Upper lobe of right lung (tissue), 1 donor: ENCODE measurements around the gene BSN. TPM values are rescaled to one million over a fixed set of nuclear protein-coding genes. Genes with fewer than 3 reads are reported as not detected.

ENCODE experiments used
- ATAC-seq: fragments of 200-7000 bp; cut with Tn5 transposase; one replicate; pipeline ENCODE4 v1.9.1; 2020; ENCODE audit warnings: mild to moderate bottlenecking, moderate library complexity
- DNase-seq: peaks from one replicate; pipeline ENCODE4 v3.0.0-alpha.2; 2020
- H3K27ac ChIP-seq: fragments of 200-600 bp; one replicate; pipeline ENCODE4 v1.8.0; 2022
- H3K27me3 ChIP-seq: fragments of 200-600 bp; one replicate; pipeline ENCODE4 v1.8.0; 2022; ENCODE audit warnings: mild to moderate bottlenecking
- H3K36me3 ChIP-seq: fragments of 200-600 bp; one replicate; pipeline ENCODE4 v1.8.0; 2022
- H3K4me1 ChIP-seq: fragments of 200-600 bp; one replicate; pipeline ENCODE4 v1.8.0; 2022
- H3K4me3 ChIP-seq: fragments of 200-600 bp; one replicate; pipeline ENCODE4 v1.8.0; 2022; ENCODE audit warnings: mild to moderate bottlenecking
- H3K9me3 ChIP-seq: fragments of 200-600 bp; one replicate; pipeline ENCODE4 v1.8.0; 2022
- intact Hi-C: fragments of 100-400 bp; cut with DNase I; formaldehyde crosslinking; loops from one replicate; pipeline ENCODE4 v1.11.0; 2022
- total RNA-seq: library from RNA; stranded (reverse); fragmentation: NEBNext Ultra II Directional; extraction: Animal tissue kit (Norgen Biotek cat#: 25700); gene quantifications from one replicate; pipeline ENCODE4 v1.2.1, GENCODE V29; 2021
- TF ChIP-seq, protein P1 (sequence below): fragments of 200-600 bp; IDR thresholded peaks from one replicate; pipeline ENCODE4 v1.8.0; 2022; ENCODE audit warnings: antibody characterized with exemption
- donor health status: DM: no; HTN: yes; CAD: no; lungs with severe emphysema.

BSN gene
- total RNA-seq, 1 donor from 2014 or later = 0.43 TPM

DNA sequence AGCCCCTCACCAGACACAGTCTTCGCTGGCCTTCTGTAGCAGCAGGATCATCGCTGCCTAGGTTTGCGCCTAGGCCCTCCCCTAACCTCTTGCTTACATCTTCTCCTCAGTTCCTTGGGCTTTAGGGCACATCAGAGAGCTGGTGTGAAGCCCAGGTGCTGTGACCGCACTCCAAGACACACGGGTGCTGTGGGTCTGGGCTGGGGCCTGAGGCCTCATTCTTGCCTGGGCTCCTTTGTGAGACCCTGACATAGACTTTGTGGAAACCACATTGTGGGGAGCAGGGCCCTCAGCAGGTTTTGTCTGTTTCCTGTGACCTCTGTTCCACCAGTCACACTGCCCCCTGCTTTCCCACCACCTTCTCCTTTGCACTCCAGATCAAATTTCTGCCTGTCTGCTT is 157.2 kb downstream of the BSN start:
- no peak for ATAC-seq
- H3K4me1 ChIP-seq = no peaks in the 10 kb centered on the region
- H3K36me3 ChIP-seq = peaks cover 21% of the 10 kb centered on the region

DNA sequence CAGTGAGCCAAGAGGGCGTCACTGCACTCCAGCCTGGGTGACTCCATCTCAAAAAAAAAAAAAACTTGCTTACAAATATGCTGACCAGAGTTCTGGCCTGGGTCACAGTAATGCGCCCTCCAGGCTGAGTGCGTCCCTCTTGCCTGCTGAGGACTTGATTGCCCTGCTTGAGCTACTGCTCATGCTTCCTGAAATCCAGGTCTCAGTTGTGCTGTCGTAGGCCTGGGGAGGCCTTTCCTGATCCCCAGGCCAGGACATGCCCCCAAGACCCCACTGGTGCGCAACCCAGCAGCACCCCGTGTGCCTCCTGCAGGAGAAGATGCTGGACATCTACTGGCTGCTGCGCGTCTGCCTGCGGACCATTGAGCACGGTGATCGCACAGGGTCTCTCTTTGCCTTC is 157.9 kb downstream of the BSN start:
- TF ChIP-seq, protein P1, sequence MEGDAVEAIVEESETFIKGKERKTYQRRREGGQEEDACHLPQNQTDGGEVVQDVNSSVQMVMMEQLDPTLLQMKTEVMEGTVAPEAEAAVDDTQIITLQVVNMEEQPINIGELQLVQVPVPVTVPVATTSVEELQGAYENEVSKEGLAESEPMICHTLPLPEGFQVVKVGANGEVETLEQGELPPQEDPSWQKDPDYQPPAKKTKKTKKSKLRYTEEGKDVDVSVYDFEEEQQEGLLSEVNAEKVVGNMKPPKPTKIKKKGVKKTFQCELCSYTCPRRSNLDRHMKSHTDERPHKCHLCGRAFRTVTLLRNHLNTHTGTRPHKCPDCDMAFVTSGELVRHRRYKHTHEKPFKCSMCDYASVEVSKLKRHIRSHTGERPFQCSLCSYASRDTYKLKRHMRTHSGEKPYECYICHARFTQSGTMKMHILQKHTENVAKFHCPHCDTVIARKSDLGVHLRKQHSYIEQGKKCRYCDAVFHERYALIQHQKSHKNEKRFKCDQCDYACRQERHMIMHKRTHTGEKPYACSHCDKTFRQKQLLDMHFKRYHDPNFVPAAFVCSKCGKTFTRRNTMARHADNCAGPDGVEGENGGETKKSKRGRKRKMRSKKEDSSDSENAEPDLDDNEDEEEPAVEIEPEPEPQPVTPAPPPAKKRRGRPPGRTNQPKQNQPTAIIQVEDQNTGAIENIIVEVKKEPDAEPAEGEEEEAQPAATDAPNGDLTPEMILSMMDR = no peak
- no peak overlapping the region for H3K4me3 ChIP-seq
- ATAC-seq (no peak), DNase-seq (no peak)
- no peaks in the 10 kb centered on the region for H3K9me3 ChIP-seq
- no peaks in the 10 kb centered on the region for H3K4me1 ChIP-seq
- H3K27ac ChIP-seq = no peak overlapping the region
- no peaks in the 10 kb centered on the region for H3K27me3 ChIP-seq
- intact Hi-C loops = no loop called here
- H3K36me3 ChIP-seq = peaks cover 21% of the 10 kb centered on the region

More for the DNA sequence above, 157.2 kb downstream of the BSN start:
- intact Hi-C loops = no loop called here
- TF ChIP-seq, protein P1 = no peak
- no peak overlapping the region for H3K4me3 ChIP-seq
- no peaks in the 10 kb centered on the region for H3K27me3 ChIP-seq
- DNase-seq = no peak
- H3K27ac ChIP-seq = no peak overlapping the region
- no peaks in the 10 kb centered on the region for H3K9me3 ChIP-seq

DNA sequence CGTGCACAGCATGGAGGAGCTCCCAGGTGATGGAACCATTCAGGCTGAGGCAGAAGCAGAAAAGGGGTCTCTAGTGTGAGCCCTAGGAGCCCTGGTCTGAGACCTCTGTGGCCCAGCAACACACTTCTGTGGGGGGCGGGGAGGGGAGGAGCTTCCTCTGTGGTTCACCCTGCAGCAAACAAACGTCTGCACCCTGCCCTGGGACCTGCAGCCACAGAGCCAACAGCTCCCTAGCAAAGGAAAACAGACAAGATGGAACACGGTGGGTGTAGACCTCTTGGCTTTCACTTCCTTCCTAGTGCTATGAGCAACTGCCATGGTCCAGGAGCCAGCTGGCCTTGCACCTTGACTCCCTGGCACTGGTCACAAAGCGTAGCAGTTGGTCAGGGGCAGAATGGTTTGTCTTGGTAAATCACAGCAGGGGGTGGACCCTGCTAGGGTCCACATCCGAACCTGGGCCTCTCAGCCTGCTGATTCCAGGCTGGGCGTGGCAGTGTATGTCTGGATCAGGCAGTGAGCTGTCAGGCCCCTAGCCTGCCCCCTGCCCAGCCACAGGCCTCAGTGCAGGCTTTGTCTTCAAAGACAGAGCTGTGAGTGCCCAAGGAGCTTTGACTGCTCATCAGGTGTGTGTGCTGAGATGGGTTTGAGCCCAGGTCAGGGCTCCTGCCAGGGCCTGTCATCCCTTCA is 158.5 kb downstream of the BSN start:
- no peak for DNase-seq
- intact Hi-C loops = no loop called here
- peaks cover 21% of the 10 kb centered on the region for H3K36me3 ChIP-seq

DNA sequence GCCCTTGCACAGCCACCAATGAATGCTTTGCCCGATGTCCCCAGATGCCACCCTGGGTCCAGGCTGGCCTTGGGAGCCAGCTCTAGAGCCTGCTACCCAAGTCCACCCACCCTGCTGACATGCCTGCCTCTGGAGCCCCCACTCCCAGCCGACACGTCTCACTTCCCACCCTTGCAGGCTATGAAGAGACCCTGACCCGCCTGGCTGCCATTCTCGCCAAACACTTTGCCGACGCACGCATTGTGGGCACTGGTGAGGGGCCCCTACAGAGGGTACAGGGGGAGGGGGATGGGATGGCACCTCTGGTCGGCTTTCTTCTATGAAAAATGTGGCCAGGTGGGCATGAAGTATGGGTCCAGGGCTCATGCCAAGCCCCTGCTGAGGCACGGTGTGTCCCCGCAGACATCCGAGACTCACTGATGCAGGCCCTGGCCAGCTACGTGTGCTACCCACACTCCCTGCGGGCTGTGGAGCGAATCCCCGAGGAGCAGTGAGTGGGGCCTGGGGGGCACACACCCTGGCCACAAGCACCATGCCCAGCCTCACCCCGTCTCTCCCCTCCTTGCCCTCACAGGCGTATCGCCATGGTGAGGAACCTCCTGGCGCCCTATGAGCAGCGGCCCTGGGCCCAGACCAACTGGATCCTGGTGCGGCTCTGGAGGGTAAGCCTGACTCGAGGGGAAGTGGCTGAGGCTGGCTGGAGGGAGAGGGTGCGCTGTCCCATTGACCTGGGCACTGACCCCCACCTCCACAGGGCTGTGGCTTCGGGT is 159.2 kb downstream of the BSN start:
- peak; percentile 65 for DNase-seq
- intact Hi-C loops = no loop called here
- H3K36me3 ChIP-seq = peaks cover 21% of the 10 kb centered on the region

More for the DNA sequence above, 158.5 kb downstream of the BSN start:
- H3K9me3 ChIP-seq = no peaks in the 10 kb centered on the region
- no peak overlapping the region for H3K4me3 ChIP-seq
- TF ChIP-seq, protein P1 = no peak
- no peaks in the 10 kb centered on the region for H3K4me1 ChIP-seq
- H3K27me3 ChIP-seq = no peaks in the 10 kb centered on the region
- H3K27ac ChIP-seq = no peak overlapping the region
- ATAC-seq = no peak

DNA sequence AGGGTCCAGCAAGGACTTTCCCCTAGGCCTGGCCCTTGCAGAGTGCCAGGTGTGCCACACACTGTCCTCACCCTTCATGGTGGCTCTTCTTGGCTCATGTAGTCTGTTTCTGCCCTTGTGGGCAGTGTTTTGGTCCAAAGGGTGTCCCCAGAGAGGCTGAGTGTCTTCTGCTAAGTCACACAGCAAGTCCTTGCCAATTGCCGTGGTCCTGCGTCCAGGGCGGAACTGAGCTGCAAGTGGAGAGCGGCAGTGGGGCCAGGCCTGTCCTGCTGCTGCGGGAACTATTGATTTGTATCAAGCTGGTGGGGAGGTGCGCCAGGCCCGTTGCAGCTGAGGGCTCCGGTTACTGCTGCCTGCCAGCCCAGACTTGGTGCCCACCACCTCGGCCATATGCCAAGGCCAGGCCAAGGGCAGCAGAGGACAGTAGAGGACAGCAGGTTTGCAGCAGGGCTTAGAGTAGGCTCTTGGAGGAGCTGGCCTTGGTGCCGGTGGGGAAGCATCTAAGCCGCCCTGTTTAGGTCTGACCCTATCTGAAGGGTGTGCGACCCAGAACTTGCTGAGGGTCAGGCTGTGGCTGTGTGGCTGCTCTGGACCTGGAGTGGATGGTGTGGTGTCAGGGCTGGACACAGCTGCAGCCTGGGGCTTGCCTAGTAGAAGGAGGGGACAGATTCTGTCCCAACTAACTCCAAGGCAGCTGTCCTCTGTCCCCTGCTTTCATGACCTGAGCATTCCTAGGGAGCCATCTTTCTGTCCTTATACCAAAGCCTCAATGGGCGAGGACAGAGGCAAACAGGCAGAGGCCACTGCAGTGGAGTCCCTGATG is 160.7 kb downstream of the BSN start:
- intact Hi-C loops = no loop called here
- no peak for ATAC-seq
- Histone ChIP-seq H3K4me3 (no peak overlapping the region), H3K27me3 (no peaks in the 10 kb centered on the region), H3K9me3 (no peaks in the 10 kb centered on the region), H3K36me3 (peaks cover 21% of the 10 kb centered on the region), H3K27ac (no peak overlapping the region), H3K4me1 (peaks cover 9% of the 10 kb centered on the region)
- TF ChIP-seq, protein P1 = no peak
- peak; percentile 61 for DNase-seq

More for the DNA sequence above, 159.2 kb downstream of the BSN start:
- TF ChIP-seq, protein P1 = no peak
- H3K27me3 ChIP-seq = no peaks in the 10 kb centered on the region
- peaks cover 2% of the 10 kb centered on the region for H3K4me1 ChIP-seq
- H3K9me3 ChIP-seq = no peaks in the 10 kb centered on the region
- ATAC-seq = no peak
- no peak overlapping the region for H3K27ac ChIP-seq
- no peak overlapping the region for H3K4me3 ChIP-seq
